GM23338 (cell line): ENCODE results near the gene MICALL1. TPM values are rescaled to one million over a fixed set of nuclear protein-coding genes. Genes with fewer than 3 reads are reported as not detected.
"Not testable (repeated sequence)": the region's sequence is repeated elsewhere in the genome, so short reads cannot be mapped to it uniquely, and the experiment has no call there.

ENCODE experiments used
- ATAC-seq: fragments of 200-7000 bp; cut with Tn5 transposase; 3 replicates; pipeline ENCODE4 v1.9.1; 2020
- DNase-seq: peaks from one replicate; pipeline ENCODE4 v3.0.0-alpha.2; 2015; ENCODE audit warnings: low spot score
- H2AFZ ChIP-seq: fragments of 200-600 bp; sonication (generic); 2 replicates; pipeline ENCODE4 v1.8.0; 2016; ENCODE audit warnings: antibody characterized with exemption, mild to moderate bottlenecking, moderate library complexity
- H3F3A ChIP-seq: fragments of 200-600 bp; sonication (generic); replicated peaks from 2 replicates; pipeline ENCODE4 v1.8.0; 2017; ENCODE audit warnings: antibody characterized with exemption, mixed run types, low read depth
- H3K27ac ChIP-seq: fragments of 200-600 bp; sonication (generic); 2 replicates; pipeline ENCODE4 v1.6.1; 2016; ENCODE audit warnings: low read depth
- H3K27me3 ChIP-seq: fragments of 200-600 bp; sonication (generic); 2 replicates; pipeline ENCODE4 v1.8.0; 2016; ENCODE audit warnings: mild to moderate bottlenecking, mixed run types, moderate library complexity; ENCODE audit not compliant: insufficient read depth
- H3K36me3 ChIP-seq: fragments of 200-600 bp; sonication (generic); 2 replicates; pipeline ENCODE4 v1.8.0; 2016; ENCODE audit warnings: mild to moderate bottlenecking; ENCODE audit not compliant: insufficient read depth
- H3K4me1 ChIP-seq: fragments of 200-600 bp; sonication (generic); 2 replicates; pipeline ENCODE4 v1.8.0; 2016; ENCODE audit warnings: mild to moderate bottlenecking, moderate library complexity; ENCODE audit not compliant: insufficient read depth
- H3K4me2 ChIP-seq: fragments of 200-600 bp; sonication (generic); 2 replicates; pipeline ENCODE4 v1.7.1; 2017; ENCODE audit warnings: mixed run types
- H3K4me3 ChIP-seq: fragments of 200-600 bp; sonication (generic); 2 replicates; pipeline ENCODE4 v1.6.1; 2016; ENCODE audit warnings: mixed run types
- H3K79me2 ChIP-seq: fragments of 200-600 bp; sonication (generic); replicated peaks from 2 replicates; pipeline ENCODE4 v1.8.0; 2017; ENCODE audit warnings: mild to moderate bottlenecking; ENCODE audit not compliant: insufficient read depth
- H3K9me2 ChIP-seq: fragments of 200-600 bp; sonication (generic); 2 replicates; pipeline ENCODE4 v1.8.0; 2017; ENCODE audit not compliant: insufficient read depth
- H4K20me1 ChIP-seq: fragments of 200-600 bp; sonication (generic); replicated peaks from 2 replicates; pipeline ENCODE4 v1.8.0; 2017; ENCODE audit warnings: mild to moderate bottlenecking; ENCODE audit not compliant: insufficient read depth
- H3K27ac Mint-ChIP-seq: 2 replicates; pipeline ENCODE4 v1.8.0; 2020; ENCODE audit warnings: inconsistent platforms, mild to moderate bottlenecking, moderate library complexity, mixed read lengths
- H3K27me3 Mint-ChIP-seq: 3 replicates; pipeline ENCODE4 v1.8.0; 2022; ENCODE audit warnings: low read depth, mild to moderate bottlenecking, moderate library complexity, mixed read lengths, inconsistent platforms; ENCODE audit not compliant: insufficient read depth, poor library complexity
- H3K36me3 Mint-ChIP-seq: 3 replicates; pipeline ENCODE4 v1.8.0; 2021; ENCODE audit warnings: low read depth, mild to moderate bottlenecking, inconsistent platforms, moderate library complexity, mixed read lengths
- H3K4me1 Mint-ChIP-seq: 3 replicates; pipeline ENCODE4 v1.8.0; 2020; ENCODE audit warnings: mild to moderate bottlenecking, inconsistent platforms, mixed read lengths
- H3K4me3 Mint-ChIP-seq: 3 replicates; pipeline ENCODE4 v1.8.0; 2021; ENCODE audit warnings: moderate library complexity, mild to moderate bottlenecking, inconsistent platforms, mixed read lengths
- H3K9me3 Mint-ChIP-seq: 3 replicates; pipeline ENCODE4 v1.8.0; 2020; ENCODE audit warnings: moderate library complexity, mild to moderate bottlenecking, inconsistent platforms, mixed read lengths
- CREB1 ChIP-seq: fragments of 250-450 bp; sonication (Bioruptor Pico); IDR thresholded peaks from 2 replicates; pipeline ENCODE4 v1.5.0; 2020; ENCODE audit warnings: low read depth, mild to moderate bottlenecking, moderate library complexity
- ETS1 ChIP-seq: IDR thresholded peaks from 2 replicates; pipeline ENCODE4 v1.6.1; 2016; ENCODE audit warnings: antibody characterized with exemption
- POLR2AphosphoS5 ChIP-seq: IDR thresholded peaks from 2 replicates; pipeline ENCODE4 v1.6.1; 2016; ENCODE audit warnings: antibody characterized with exemption, low read depth
- polyA plus RNA-seq: library from polyadenylated mRNA; unstranded; fragments of >200 nt; fragmentation: Nextera tagmentation; extraction: Ambion mirVana; gene quantifications from 2 replicates; pipeline ENCODE4 v1.2.1, GENCODE V29; 2016
- total RNA-seq: library from RNA; depleted of rRNA; stranded (reverse); fragments of >200 nt; shearing (Covaris generic); gene quantifications from 2 replicates; pipeline ENCODE4 v1.2.3, GENCODE V29; 2014
- TF ChIP-seq, protein P1 (sequence below), 2 experiments: fragments of 200-600 bp in 1 of 2; sonication (generic) in 1 of 2; conservative IDR thresholded peaks; 2 replicates each; pipeline versions ENCODE4 v1.5.1 to v1.6.1; 2016 to 2017; ENCODE audit warnings: antibody characterized with exemption in 2 of 2, low read depth in 2 of 2, mild to moderate bottlenecking in 2 of 2, moderate library complexity in 1 of 2
- TF ChIP-seq, protein P2 (sequence below): IDR thresholded peaks from one replicate; pipeline ENCODE4 v1.6.1; 2018; ENCODE audit warnings: antibody characterized with exemption; ENCODE audit not compliant: unreplicated experiment

The MICALL1 gene
- total and polyA plus RNA-seq, 2 experiments from 2014 or later: 5.9 to 33.1 TPM

DNA sequence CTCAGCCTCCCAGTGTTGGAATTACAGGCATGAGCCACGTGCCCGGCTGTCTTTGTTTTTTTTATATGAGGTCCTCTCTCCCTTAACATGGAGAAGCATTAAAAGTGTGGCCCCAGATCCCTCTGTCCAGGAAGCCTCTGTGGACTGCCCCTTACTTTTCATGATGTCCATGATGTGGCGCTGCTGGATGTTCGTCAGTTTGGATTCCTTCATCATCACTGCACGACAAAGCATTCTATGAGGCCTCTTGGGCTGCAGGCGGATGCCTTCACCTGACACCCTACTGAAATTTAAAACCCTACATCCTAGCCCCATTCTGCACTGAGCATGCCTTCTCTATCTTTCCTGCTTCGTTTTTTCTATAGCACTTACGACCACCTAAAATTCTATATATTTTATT lies 45.2 kb downstream of the MICALL1 start:
- no peak overlapping the region; the same call in 2 of the 3 replicates for H3K4me3 Mint-ChIP-seq
- H3K36me3 ChIP-seq: no peaks in the 10 kb centered on the region
- TF ChIP-seq, protein P1, sequence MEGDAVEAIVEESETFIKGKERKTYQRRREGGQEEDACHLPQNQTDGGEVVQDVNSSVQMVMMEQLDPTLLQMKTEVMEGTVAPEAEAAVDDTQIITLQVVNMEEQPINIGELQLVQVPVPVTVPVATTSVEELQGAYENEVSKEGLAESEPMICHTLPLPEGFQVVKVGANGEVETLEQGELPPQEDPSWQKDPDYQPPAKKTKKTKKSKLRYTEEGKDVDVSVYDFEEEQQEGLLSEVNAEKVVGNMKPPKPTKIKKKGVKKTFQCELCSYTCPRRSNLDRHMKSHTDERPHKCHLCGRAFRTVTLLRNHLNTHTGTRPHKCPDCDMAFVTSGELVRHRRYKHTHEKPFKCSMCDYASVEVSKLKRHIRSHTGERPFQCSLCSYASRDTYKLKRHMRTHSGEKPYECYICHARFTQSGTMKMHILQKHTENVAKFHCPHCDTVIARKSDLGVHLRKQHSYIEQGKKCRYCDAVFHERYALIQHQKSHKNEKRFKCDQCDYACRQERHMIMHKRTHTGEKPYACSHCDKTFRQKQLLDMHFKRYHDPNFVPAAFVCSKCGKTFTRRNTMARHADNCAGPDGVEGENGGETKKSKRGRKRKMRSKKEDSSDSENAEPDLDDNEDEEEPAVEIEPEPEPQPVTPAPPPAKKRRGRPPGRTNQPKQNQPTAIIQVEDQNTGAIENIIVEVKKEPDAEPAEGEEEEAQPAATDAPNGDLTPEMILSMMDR (conservative IDR thresholded peaks at IDR 0.05; ENCODE audit: low read depth in 2 of 2): peak; percentile 38 to 45
- TF ChIP-seq POLR2AphosphoS5: no peak
- no peak for TF ChIP-seq ETS1
- peak; percentile 82 for TF ChIP-seq CREB1
- TF ChIP-seq, protein P2, sequence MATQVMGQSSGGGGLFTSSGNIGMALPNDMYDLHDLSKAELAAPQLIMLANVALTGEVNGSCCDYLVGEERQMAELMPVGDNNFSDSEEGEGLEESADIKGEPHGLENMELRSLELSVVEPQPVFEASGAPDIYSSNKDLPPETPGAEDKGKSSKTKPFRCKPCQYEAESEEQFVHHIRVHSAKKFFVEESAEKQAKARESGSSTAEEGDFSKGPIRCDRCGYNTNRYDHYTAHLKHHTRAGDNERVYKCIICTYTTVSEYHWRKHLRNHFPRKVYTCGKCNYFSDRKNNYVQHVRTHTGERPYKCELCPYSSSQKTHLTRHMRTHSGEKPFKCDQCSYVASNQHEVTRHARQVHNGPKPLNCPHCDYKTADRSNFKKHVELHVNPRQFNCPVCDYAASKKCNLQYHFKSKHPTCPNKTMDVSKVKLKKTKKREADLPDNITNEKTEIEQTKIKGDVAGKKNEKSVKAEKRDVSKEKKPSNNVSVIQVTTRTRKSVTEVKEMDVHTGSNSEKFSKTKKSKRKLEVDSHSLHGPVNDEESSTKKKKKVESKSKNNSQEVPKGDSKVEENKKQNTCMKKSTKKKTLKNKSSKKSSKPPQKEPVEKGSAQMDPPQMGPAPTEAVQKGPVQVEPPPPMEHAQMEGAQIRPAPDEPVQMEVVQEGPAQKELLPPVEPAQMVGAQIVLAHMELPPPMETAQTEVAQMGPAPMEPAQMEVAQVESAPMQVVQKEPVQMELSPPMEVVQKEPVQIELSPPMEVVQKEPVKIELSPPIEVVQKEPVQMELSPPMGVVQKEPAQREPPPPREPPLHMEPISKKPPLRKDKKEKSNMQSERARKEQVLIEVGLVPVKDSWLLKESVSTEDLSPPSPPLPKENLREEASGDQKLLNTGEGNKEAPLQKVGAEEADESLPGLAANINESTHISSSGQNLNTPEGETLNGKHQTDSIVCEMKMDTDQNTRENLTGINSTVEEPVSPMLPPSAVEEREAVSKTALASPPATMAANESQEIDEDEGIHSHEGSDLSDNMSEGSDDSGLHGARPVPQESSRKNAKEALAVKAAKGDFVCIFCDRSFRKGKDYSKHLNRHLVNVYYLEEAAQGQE: no peak
- no peak overlapping the region for H3K4me3 ChIP-seq
- peak; percentile 79 for DNase-seq
- H3K36me3 Mint-ChIP-seq: no peaks in the 10 kb centered on the region; the same call in 2 of the 3 replicates
- peaks cover 13% of the 10 kb centered on the region for H3K27me3 ChIP-seq
- H3K27ac ChIP-seq: no peak overlapping the region
- ATAC-seq: peak; percentile 9; the same call in 2 of the 3 replicates
- no peak overlapping the region for H3K27ac Mint-ChIP-seq
- no peaks in the 10 kb centered on the region; the same call in 1 of the 2 replicates for H4K20me1 ChIP-seq
- H3K4me1 ChIP-seq: peaks cover 14% of the 10 kb centered on the region
- no peaks in the 10 kb centered on the region for H3K9me2 ChIP-seq
- peaks cover 24% of the 10 kb centered on the region for H3K27me3 Mint-ChIP-seq
- H3K4me1 Mint-ChIP-seq: peaks cover 15% of the 10 kb centered on the region
- H3K4me2 ChIP-seq: no peak overlapping the region
- no peaks in the 10 kb centered on the region for H3K9me3 Mint-ChIP-seq
- peaks cover 28% of the 10 kb centered on the region for H3K79me2 ChIP-seq
- H2AFZ ChIP-seq: no peak overlapping the region
- H3F3A ChIP-seq: 0 out of 2 replicates have a peak, but pooled peaks cover 2% of the 10 kb centered on the region

DNA sequence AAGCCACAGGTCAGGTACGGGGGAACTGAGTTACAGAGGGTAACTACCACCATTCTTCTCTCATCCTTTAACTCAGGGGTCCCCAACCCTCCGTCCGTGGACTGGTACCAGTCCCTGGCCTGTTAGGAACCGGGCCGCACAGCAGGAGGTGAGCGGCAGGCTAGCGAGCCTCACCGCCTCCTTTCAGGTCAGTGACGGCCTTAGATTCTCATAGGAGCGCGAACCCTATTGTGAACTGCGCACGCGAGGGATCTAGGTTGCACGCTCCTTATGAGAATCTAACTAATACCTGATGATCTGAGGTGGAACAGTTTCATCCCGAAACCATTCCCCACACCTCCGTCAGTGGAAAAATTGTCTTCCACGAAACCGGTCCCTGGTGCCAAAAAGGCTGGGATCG lies 46.5 kb downstream of the MICALL1 start:
- H4K20me1 ChIP-seq, DNase-seq, H3K9me2 ChIP-seq, H3F3A ChIP-seq, H3K9me3 Mint-ChIP-seq, H3K27ac ChIP-seq, H3K27ac Mint-ChIP-seq, H3K36me3 ChIP-seq: not testable (repeated sequence)
- Mint-ChIP-seq H3K4me3 (peak overlapping the region; percentile 99), H3K27me3 (peaks cover 21% of the 10 kb centered on the region), H3K4me1 (peaks cover 15% of the 10 kb centered on the region), H3K36me3 (peaks cover 12% of the 10 kb centered on the region)
- Histone ChIP-seq H3K4me3 (peak overlapping the region; percentile 98), H3K4me2 (peak overlapping the region; percentile 93), H3K27me3 (peaks cover 13% of the 10 kb centered on the region), H3K4me1 (peaks cover 14% of the 10 kb centered on the region), H2AFZ (peak overlapping the region; percentile 91), H3K79me2 (peaks cover 35% of the 10 kb centered on the region)
- ATAC-seq: peak; percentile 26
